ENCODE measurements around the gene TRAF3.

TRAF3 gene

GRCh38 chr14:102911541-102911951 is 134.3 kb downstream of the TRAF3 start:
- no peak for DNase-seq

GRCh38 chr14:102911991-102912761 is 134.9 kb downstream of the TRAF3 start:
- no peak for DNase-seq

GRCh38 chr14:102913341-102914211 is 136.3 kb downstream of the TRAF3 start:
- no peak for DNase-seq

- DNase-seq, result no peak
Measured at GRCh38 chr14:102914474-102915291, 137.4 kb downstream of the TRAF3 start.

- no peak for DNase-seq
Measured at GRCh38 chr14:102915292-102916110, 138.3 kb downstream of the TRAF3 start.

- DNase-seq, result no peak
Measured at GRCh38 chr14:102916347-102917055, 139.3 kb downstream of the TRAF3 start.

- no peak for DNase-seq
Measured at GRCh38 chr14:102917056-102917385, 139.8 kb downstream of the TRAF3 start.

- no peak for DNase-seq
Measured at GRCh38 chr14:102917469-102918211, 140.4 kb downstream of the TRAF3 start.

- DNase-seq, result no peak
Measured at GRCh38 chr14:102918438-102918837, 141.2 kb downstream of the TRAF3 start.

GRCh38 chr14:102920273-102920997 is 143.2 kb downstream of the TRAF3 start:
- no peak for DNase-seq

- DNase-seq, result no peak
Measured at GRCh38 chr14:102920998-102921304, 143.7 kb downstream of the TRAF3 start.

GRCh38 chr14:102922490-102923200 is 145.4 kb downstream of the TRAF3 start, which contains the start of gene AMN:
Gene AMN (plus strand): TSS chr14:102922663. CDS start chr14:102922689, 26 bp downstream.
- no peak for DNase-seq

GRCh38 chr14:102923201-102923924 is 146.1 kb downstream of the TRAF3 start:
- DNase-seq, result no peak

- DNase-seq, result no peak
Measured at GRCh38 chr14:102923925-102924486, 146.8 kb downstream of the TRAF3 start.

- no peak for DNase-seq
Measured at GRCh38 chr14:102924632-102925588, 147.7 kb downstream of the TRAF3 start.

- DNase-seq, result no peak
Measured at GRCh38 chr14:102925646-102926045, 148.4 kb downstream of the TRAF3 start.

GRCh38 chr14:102926104-102926503 is 148.9 kb downstream of the TRAF3 start:
- no peak for DNase-seq
